Activated CD8-positive, alpha-beta memory T cell treated with anti-CD3 and anti-CD28 coated beads, Interleukin-2, amount 10 ng/mL, durations not matched to agents 7 days and 5 days (primary cell): ENCODE data around the gene ZNF468. TPM values are rescaled to one million over a fixed set of nuclear protein-coding genes. Genes with fewer than 3 reads are reported as not detected.
"Not testable (repeated sequence)": the region's sequence is repeated elsewhere in the genome, so short reads cannot be mapped to it uniquely, and the experiment has no call there.

Experiments
- ATAC-seq: fragments of 150-1000 bp; cut with Tn5 transposase; one replicate; pipeline ENCODE4 v1.10.0; 2021; ENCODE audit warnings: moderate library complexity
- CTCF ChIA-PET: fragments of 350-600 bp; sonication (Branson Sonifier 250); formaldehyde crosslinking; loops from one replicate; lab custom pipeline; 2021; ENCODE audit warnings: antibody characterized with exemption; lab: Charles Lee
- DNase-seq: peaks from one replicate; pipeline ENCODE4 v3.0.0-alpha.2; 2020
- H3K27ac Mint-ChIP-seq: one replicate; pipeline ENCODE4 v1.8.0; 2021; ENCODE audit warnings: mild to moderate bottlenecking, mixed read lengths
- H3K27me3 Mint-ChIP-seq: one replicate; pipeline ENCODE4 v1.8.0; 2021; ENCODE audit warnings: mixed read lengths
- H3K36me3 Mint-ChIP-seq: one replicate; pipeline ENCODE4 v1.8.0; 2021; ENCODE audit warnings: mild to moderate bottlenecking, mixed read lengths
- H3K4me1 Mint-ChIP-seq: one replicate; pipeline ENCODE4 v1.8.0; 2021; ENCODE audit warnings: mixed read lengths
- H3K4me3 Mint-ChIP-seq: one replicate; pipeline ENCODE4 v1.8.0; 2021; ENCODE audit warnings: mild to moderate bottlenecking, moderate library complexity, mixed read lengths
- H3K9me3 Mint-ChIP-seq: one replicate; pipeline ENCODE4 v1.8.0; 2022; ENCODE audit warnings: low read depth, mixed read lengths
- total RNA-seq, 2 experiments: library from RNA; stranded (reverse); gene quantifications; one replicate each; pipeline ENCODE4 v1.2.3, GENCODE V29; 2021

ZNF468 gene
- total RNA-seq, 2 experiments from 2014 or later = 12.3 to 18.6 TPM

GRCh38 chr19:52799950-52800640 is 57.3 kb downstream of the ZNF468 start:
- CTCF ChIA-PET, H3K27me3 Mint-ChIP-seq, ATAC-seq, H3K4me3 Mint-ChIP-seq, H3K27ac Mint-ChIP-seq, H3K4me1 Mint-ChIP-seq, DNase-seq: not testable (repeated sequence)
- peaks cover 84% of the 10 kb centered on the region for H3K36me3 Mint-ChIP-seq
- H3K9me3 Mint-ChIP-seq = peaks cover 61% of the 10 kb centered on the region

GRCh38 chr19:52789440-52789839 is 68.0 kb downstream of the ZNF468 start:
- Mint-ChIP-seq H3K36me3 (peaks cover 23% of the 10 kb centered on the region), H3K9me3 (peaks cover 31% of the 10 kb centered on the region), H3K4me1 (peaks cover 19% of the 10 kb centered on the region), H3K27me3 (no peaks in the 10 kb centered on the region), H3K27ac (no peak overlapping the region), H3K4me3 (no peak overlapping the region)
- ATAC-seq (no peak), DNase-seq (no peak)
- CTCF ChIA-PET = no interaction called here

Other genes starting within 250 kb of the ZNF468 start
- 10 to 100 TPM; 32.0 to 64.2 TPM for gene ZNF83, start 219.3 kb downstream of the ZNF468 start, total RNA-seq
- gene ZNF611, start 122.6 kb downstream of the ZNF468 start, total RNA-seq = 10 to 100 TPM; 30.7 to 32.1 TPM
- gene ZNF600, start 70.8 kb downstream of the ZNF468 start, total RNA-seq = 10 to 100 TPM; 23.5 to 23.8 TPM
- gene ZNF28, start 36.0 kb downstream of the ZNF468 start, total RNA-seq = 10 to 100 TPM; 15.5 to 18.6 TPM
- 10 to 100 TPM in 1 of 2 experiments, 1 to 10 TPM in 1; 8.8 to 10.9 TPM for gene ZNF320, start 40.0 kb upstream of the ZNF468 start, total RNA-seq
- 1 to 10 TPM; 4.6 to 6.7 TPM for gene ZNF888, start 65.8 kb upstream of the ZNF468 start, total RNA-seq
- gene ZNF816, start 105.3 kb upstream of the ZNF468 start, total RNA-seq = 10 to 100 TPM in 1 of 2 experiments, 1 to 10 TPM in 1; 9.8 to 13.3 TPM
- not detected for gene ERVV-1, start 156.3 kb upstream of the ZNF468 start, total RNA-seq
- not detected for gene ERVV-2, start 187.1 kb upstream of the ZNF468 start, total RNA-seq
- 10 to 100 TPM; 27.4 to 35.7 TPM for gene ZNF160, start 245.8 kb upstream of the ZNF468 start, total RNA-seq